Omental fat pad (tissue), 4 donors: ENCODE measurements around the gene SLC43A1. TPM values are rescaled to one million over a fixed set of nuclear protein-coding genes. Genes with fewer than 3 reads are reported as not detected.
A peak's percentile ranks its signal among the peaks of the same experiment; 100 is the strongest.
"Not testable (repeated sequence)": the region's sequence is repeated elsewhere in the genome, so short reads cannot be mapped to it uniquely, and the experiment has no call there.

Experiments
- ATAC-seq: fragments of 150-250 bp; one replicate; pipeline ENCODE4 v1.9.1; 2016; ENCODE audit warnings: mild to moderate bottlenecking, moderate library complexity; ENCODE audit not compliant: low FRiP score
- DNase-seq: peaks from one replicate; pipeline ENCODE4 v3.0.0-alpha.2; 2019; ENCODE audit warnings: low spot score
- total RNA-seq, 4 donors: library from RNA; depleted of rRNA; stranded (reverse); fragments of >200 nt; gene quantifications; one replicate each; pipeline ENCODE4 v1.1.0, GENCODE V29; 2016
- TF ChIP-seq, protein P1 (sequence below), 3 donors: fragments of 450-650 bp; IDR thresholded peaks; one replicate each; pipeline ENCODE4 v1.5.1; 2016 to 2017; ENCODE audit warnings: antibody characterized with exemption in 3 of 3, mild to moderate bottlenecking in 3 of 3, moderate library complexity in 2 of 3

The SLC43A1 gene
- total RNA-seq, 4 donors from 2014 or later, result 11.5 to 40.4 (median 16.5) TPM

- TF ChIP-seq, protein P1, sequence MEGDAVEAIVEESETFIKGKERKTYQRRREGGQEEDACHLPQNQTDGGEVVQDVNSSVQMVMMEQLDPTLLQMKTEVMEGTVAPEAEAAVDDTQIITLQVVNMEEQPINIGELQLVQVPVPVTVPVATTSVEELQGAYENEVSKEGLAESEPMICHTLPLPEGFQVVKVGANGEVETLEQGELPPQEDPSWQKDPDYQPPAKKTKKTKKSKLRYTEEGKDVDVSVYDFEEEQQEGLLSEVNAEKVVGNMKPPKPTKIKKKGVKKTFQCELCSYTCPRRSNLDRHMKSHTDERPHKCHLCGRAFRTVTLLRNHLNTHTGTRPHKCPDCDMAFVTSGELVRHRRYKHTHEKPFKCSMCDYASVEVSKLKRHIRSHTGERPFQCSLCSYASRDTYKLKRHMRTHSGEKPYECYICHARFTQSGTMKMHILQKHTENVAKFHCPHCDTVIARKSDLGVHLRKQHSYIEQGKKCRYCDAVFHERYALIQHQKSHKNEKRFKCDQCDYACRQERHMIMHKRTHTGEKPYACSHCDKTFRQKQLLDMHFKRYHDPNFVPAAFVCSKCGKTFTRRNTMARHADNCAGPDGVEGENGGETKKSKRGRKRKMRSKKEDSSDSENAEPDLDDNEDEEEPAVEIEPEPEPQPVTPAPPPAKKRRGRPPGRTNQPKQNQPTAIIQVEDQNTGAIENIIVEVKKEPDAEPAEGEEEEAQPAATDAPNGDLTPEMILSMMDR (IDR thresholded peaks at IDR 0.05), result no peak
- no peak for DNase-seq
- no peak for ATAC-seq
These were observed 28.1 kb upstream of the SLC43A1 start for GRCh38 chr11:57543593-57543992.

DNA sequence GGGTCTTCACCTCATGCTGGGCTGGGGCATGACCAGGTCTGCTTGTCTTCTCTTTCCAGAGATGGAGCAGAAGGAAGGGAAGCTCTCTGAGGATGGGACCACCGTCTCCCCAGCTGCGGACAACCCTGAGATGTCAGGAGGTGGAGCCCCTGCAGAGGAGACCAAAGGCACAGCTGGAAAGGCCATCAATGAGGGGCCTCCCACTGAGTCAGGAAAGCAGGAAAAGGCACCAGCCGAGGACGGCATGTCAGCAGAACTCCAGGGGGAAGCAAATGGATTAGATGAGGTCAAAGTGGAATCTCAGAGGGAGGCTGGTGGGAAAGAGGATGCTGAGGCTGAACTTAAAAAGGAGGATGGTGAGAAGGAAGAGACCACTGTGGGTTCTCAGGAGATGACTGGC, 27.1 kb upstream of the SLC43A1 start:
- TF ChIP-seq, protein P1 (IDR thresholded peaks at IDR 0.05), result no peak
- ATAC-seq, result no peak

DNA sequence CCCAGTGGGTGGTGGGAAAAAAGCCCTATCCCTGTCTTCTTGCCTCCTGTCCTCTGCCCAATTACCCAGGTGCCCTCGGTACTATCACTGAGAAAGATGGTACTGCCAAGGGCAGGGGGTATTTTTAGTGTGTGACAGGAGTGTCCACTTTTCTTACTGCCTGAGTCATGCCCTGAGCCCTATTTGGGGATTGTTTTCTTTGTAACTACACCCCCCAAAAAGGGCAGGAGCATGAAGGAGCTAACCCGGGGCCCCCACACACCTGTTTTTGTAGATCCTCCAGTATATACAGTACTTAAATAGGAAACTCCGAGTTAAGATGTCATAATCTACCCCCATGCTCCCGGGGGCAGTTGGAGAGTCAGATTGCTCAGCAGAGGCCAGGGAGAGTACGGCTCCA, 25.7 kb upstream of the SLC43A1 start:
- DNase-seq (no peak), ATAC-seq (no peak)
- TF ChIP-seq, protein P1 (IDR thresholded peaks at IDR 0.05), result no peak

More for the DNA sequence above, 27.1 kb upstream of the SLC43A1 start:
- no peak for DNase-seq

- ATAC-seq (no peak), DNase-seq (no peak)
- TF ChIP-seq, protein P1 (IDR thresholded peaks at IDR 0.05), result no peak
These were observed 23.8 kb upstream of the SLC43A1 start for GRCh38 chr11:57539342-57539741.

- DNase-seq, result no peak
- TF ChIP-seq, protein P1 (IDR thresholded peaks at IDR 0.05), result no peak
- ATAC-seq, result no peak
These were observed 21.6 kb upstream of the SLC43A1 start, which contains the start of gene SMTNL1 for GRCh38 chr11:57536947-57537619. SMTNL1 (plus strand) TSS chr11:57537595; CDS start chr11:57542643, 5,048 bp downstream.

- DNase-seq, ATAC-seq: not testable (repeated sequence)
These were observed 18.9 kb upstream of the SLC43A1 start for GRCh38 chr11:57534449-57534848.

- TF ChIP-seq, protein P1 (IDR thresholded peaks at IDR 0.05), result no peak
- ATAC-seq, result peak; percentile 97
- peak; percentile 64 for DNase-seq
These were observed 15.3 kb upstream of the SLC43A1 start, which contains the start of gene TIMM10 for GRCh38 chr11:57530596-57531507. TIMM10 (minus strand) TSS chr11:57530754; CDS start chr11:57530189, 565 bp downstream.
